Left forelimb (tissue), 1 donor: ENCODE results near the gene SLC16A9.
"Not testable (repeated sequence)": the region's sequence is repeated elsewhere in the genome, so short reads cannot be mapped to it uniquely, and the experiment has no call there.

ENCODE experiments used
- DNase-seq: peaks from one replicate; pipeline ENCODE4 v3.0.0-alpha.2; 2018; ENCODE audit warnings: low spot score

SLC16A9 gene

GRCh38 chr10:59674215-59674836 lies 35.3 kb downstream of the SLC16A9 start:
- DNase-seq, result no peak

GRCh38 chr10:59672150-59672875 lies 37.3 kb downstream of the SLC16A9 start:
- no peak for DNase-seq

- DNase-seq, result no peak
Observed at GRCh38 chr10:59670269-59670668, 39.4 kb downstream of the SLC16A9 start.

- no peak for DNase-seq
Observed at GRCh38 chr10:59668096-59668495, 41.6 kb downstream of the SLC16A9 start.

GRCh38 chr10:59666310-59666709 lies 43.3 kb downstream of the SLC16A9 start:
- DNase-seq, result no peak

- DNase-seq, result not testable (repeated sequence)
Observed at GRCh38 chr10:59663213-59663612, 46.4 kb downstream of the SLC16A9 start.

- no peak for DNase-seq
Observed at GRCh38 chr10:59657724-59658123, 51.9 kb downstream of the SLC16A9 start.

GRCh38 chr10:59655309-59655708 lies 54.3 kb downstream of the SLC16A9 start:
- no peak for DNase-seq

GRCh38 chr10:59654007-59654406 lies 55.6 kb downstream of the SLC16A9 start:
- no peak for DNase-seq

GRCh38 chr10:59651902-59652301 lies 57.7 kb downstream of the SLC16A9 start:
- DNase-seq, result no peak

GRCh38 chr10:59649606-59650346 lies 59.9 kb downstream of the SLC16A9 start:
- no peak for DNase-seq

- no peak for DNase-seq
Observed at GRCh38 chr10:59648711-59649201, 60.9 kb downstream of the SLC16A9 start.

GRCh38 chr10:59644841-59645240 lies 64.8 kb downstream of the SLC16A9 start:
- DNase-seq, result no peak

GRCh38 chr10:59641688-59642087 lies 68.0 kb downstream of the SLC16A9 start:
- not testable (repeated sequence) for DNase-seq

- no peak for DNase-seq
Observed at GRCh38 chr10:59635502-59636290, 74.0 kb downstream of the SLC16A9 start.

GRCh38 chr10:59634102-59634501 lies 75.5 kb downstream of the SLC16A9 start:
- DNase-seq, result no peak

- no peak for DNase-seq
Observed at GRCh38 chr10:59633063-59633462, 76.6 kb downstream of the SLC16A9 start.

GRCh38 chr10:59631882-59632807 lies 77.5 kb downstream of the SLC16A9 start:
- no peak for DNase-seq

- no peak for DNase-seq
Observed at GRCh38 chr10:59631237-59631636, 78.4 kb downstream of the SLC16A9 start.

- no peak for DNase-seq
Observed at GRCh38 chr10:59628965-59629364, 80.7 kb downstream of the SLC16A9 start.

- no peak for DNase-seq
Observed at GRCh38 chr10:59628456-59628855, 81.2 kb downstream of the SLC16A9 start.
